ENCODE results near the gene RDH8. TPM values are rescaled to one million over a fixed set of nuclear protein-coding genes. Genes with fewer than 3 reads are reported as not detected.

RDH8 gene
- total and polyA plus RNA-seq, 2 of the 8 experiments (the other 6 are each of a cell fraction or from before 2014, with no cell fraction given), result 0.38 TPM; not detected in 1

DNA sequence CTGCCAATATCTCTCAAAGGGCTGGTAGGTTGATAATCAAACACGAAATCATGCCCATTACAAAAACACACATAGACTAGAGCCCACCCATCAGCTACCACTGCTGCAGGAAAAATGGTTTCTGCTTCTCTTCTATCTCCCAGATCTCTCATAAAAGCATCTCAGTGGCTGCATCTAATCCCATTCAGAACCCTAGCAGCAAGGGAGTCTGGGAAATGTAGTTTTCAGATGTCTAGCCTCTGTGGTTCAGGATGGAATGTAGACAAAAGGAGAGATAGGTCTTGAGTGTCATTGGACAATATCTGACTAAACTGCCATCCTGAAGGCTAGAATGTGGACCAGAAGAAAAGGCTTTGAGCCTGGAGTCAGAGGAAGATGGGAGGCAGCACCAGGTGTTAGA is 32.1 kb downstream of the RDH8 start (continued):
- TF ChIP-seq, protein P1, sequence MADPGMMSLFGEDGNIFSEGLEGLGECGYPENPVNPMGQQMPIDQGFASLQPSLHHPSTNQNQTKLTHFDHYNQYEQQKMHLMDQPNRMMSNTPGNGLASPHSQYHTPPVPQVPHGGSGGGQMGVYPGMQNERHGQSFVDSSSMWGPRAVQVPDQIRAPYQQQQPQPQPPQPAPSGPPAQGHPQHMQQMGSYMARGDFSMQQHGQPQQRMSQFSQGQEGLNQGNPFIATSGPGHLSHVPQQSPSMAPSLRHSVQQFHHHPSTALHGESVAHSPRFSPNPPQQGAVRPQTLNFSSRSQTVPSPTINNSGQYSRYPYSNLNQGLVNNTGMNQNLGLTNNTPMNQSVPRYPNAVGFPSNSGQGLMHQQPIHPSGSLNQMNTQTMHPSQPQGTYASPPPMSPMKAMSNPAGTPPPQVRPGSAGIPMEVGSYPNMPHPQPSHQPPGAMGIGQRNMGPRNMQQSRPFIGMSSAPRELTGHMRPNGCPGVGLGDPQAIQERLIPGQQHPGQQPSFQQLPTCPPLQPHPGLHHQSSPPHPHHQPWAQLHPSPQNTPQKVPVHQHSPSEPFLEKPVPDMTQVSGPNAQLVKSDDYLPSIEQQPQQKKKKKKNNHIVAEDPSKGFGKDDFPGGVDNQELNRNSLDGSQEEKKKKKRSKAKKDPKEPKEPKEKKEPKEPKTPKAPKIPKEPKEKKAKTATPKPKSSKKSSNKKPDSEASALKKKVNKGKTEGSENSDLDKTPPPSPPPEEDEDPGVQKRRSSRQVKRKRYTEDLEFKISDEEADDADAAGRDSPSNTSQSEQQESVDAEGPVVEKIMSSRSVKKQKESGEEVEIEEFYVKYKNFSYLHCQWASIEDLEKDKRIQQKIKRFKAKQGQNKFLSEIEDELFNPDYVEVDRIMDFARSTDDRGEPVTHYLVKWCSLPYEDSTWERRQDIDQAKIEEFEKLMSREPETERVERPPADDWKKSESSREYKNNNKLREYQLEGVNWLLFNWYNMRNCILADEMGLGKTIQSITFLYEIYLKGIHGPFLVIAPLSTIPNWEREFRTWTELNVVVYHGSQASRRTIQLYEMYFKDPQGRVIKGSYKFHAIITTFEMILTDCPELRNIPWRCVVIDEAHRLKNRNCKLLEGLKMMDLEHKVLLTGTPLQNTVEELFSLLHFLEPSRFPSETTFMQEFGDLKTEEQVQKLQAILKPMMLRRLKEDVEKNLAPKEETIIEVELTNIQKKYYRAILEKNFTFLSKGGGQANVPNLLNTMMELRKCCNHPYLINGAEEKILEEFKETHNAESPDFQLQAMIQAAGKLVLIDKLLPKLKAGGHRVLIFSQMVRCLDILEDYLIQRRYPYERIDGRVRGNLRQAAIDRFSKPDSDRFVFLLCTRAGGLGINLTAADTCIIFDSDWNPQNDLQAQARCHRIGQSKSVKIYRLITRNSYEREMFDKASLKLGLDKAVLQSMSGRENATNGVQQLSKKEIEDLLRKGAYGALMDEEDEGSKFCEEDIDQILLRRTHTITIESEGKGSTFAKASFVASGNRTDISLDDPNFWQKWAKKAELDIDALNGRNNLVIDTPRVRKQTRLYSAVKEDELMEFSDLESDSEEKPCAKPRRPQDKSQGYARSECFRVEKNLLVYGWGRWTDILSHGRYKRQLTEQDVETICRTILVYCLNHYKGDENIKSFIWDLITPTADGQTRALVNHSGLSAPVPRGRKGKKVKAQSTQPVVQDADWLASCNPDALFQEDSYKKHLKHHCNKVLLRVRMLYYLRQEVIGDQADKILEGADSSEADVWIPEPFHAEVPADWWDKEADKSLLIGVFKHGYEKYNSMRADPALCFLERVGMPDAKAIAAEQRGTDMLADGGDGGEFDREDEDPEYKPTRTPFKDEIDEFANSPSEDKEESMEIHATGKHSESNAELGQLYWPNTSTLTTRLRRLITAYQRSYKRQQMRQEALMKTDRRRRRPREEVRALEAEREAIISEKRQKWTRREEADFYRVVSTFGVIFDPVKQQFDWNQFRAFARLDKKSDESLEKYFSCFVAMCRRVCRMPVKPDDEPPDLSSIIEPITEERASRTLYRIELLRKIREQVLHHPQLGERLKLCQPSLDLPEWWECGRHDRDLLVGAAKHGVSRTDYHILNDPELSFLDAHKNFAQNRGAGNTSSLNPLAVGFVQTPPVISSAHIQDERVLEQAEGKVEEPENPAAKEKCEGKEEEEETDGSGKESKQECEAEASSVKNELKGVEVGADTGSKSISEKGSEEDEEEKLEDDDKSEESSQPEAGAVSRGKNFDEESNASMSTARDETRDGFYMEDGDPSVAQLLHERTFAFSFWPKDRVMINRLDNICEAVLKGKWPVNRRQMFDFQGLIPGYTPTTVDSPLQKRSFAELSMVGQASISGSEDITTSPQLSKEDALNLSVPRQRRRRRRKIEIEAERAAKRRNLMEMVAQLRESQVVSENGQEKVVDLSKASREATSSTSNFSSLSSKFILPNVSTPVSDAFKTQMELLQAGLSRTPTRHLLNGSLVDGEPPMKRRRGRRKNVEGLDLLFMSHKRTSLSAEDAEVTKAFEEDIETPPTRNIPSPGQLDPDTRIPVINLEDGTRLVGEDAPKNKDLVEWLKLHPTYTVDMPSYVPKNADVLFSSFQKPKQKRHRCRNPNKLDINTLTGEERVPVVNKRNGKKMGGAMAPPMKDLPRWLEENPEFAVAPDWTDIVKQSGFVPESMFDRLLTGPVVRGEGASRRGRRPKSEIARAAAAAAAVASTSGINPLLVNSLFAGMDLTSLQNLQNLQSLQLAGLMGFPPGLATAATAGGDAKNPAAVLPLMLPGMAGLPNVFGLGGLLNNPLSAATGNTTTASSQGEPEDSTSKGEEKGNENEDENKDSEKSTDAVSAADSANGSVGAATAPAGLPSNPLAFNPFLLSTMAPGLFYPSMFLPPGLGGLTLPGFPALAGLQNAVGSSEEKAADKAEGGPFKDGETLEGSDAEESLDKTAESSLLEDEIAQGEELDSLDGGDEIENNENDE (IDR thresholded peaks at IDR 0.05; ENCODE audit: insufficient replicate concordance, low read length), result no peak
- TF ChIP-seq SP1 (IDR thresholded peaks at IDR 0.05; ENCODE audit: low read depth, low read length), result no peak
- TF ChIP-seq, protein P2, sequence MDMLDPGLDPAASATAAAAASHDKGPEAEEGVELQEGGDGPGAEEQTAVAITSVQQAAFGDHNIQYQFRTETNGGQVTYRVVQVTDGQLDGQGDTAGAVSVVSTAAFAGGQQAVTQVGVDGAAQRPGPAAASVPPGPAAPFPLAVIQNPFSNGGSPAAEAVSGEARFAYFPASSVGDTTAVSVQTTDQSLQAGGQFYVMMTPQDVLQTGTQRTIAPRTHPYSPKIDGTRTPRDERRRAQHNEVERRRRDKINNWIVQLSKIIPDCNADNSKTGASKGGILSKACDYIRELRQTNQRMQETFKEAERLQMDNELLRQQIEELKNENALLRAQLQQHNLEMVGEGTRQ (IDR thresholded peaks at IDR 0.05; ENCODE audit: low read length), result no peak
- TF ChIP-seq SIRT6 (IDR thresholded peaks at IDR 0.05; ENCODE audit: low read length), result no peak
- 0 out of 2 replicates have a peak, but pooled peaks have one; percentile 10 for TF ChIP-seq SIX5 (IDR thresholded peaks at IDR 0.05; ENCODE audit: low read depth, low read length)
- no peak for TF ChIP-seq POLR2A (IDR thresholded peaks at IDR 0.05; ENCODE audit: control extremely low read depth in 1 of 2, low read depth in 2 of 2, low read length in 2 of 2)
- TF ChIP-seq TBP (IDR thresholded peaks at IDR 0.05; ENCODE audit: low read depth, low read length), result no peak

Data from H1 (cell line).